ENCODE data around the gene OSBPL10.
A peak's percentile ranks its signal among the peaks of the same experiment; 100 is the strongest.
"Not testable (repeated sequence)": the region's sequence is repeated elsewhere in the genome, so short reads cannot be mapped to it uniquely, and the experiment has no call there.

The OSBPL10 gene

DNA sequence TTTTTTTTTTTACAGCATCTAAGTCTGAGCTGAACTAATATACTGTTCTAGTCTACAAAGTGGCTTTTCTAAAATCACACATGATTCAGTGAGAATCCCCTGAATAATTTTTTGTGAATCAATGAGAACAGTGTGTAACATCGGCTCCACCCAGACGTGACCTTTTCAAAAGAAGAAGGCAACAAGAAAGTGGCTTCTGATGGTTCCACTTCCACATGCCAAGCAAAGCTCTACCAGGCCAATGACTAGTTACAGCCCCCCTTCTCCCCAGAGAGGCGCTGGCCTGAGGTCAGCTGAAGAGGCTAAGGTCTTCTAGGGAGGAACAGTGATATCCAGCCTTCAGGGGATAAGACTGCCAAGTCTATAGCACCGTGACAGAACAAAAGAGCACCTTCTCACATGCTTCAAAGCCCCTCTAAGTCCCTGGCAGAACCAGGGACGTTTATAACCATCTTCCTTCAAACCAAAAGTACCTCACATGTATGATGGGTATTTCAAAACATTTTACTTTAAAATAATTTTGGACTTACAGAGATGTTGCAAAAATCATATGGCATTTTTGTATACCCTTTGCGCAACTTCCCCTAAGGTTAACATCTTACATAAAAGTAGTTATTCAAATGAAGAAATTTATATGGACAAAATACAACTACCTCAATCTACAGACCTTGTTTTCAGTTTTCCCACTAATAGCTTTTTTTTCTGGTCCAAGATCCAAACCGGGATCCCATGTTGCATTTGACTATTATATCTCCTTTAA, 177.9 kb downstream of the OSBPL10 start:
- no peak for DNase-seq

DNA sequence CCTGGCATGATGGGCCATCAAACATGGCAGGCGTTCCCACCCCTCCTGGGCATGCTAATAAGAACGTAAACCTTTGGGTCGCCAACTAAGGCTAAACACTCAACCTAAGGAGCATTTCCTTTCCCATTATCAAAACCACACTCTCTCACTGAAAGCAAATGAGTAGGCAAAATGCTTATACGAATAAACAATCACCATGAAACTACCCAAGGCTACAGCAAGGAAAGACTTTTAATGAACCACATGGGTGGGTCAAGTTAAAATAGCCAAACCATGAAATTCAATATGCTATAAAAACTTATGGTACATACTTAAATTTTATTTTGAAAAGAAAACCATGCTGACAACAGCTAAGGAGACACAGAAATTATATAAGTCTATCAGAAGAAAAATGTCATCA, 180.6 kb downstream of the OSBPL10 start:
- no peak for DNase-seq

DNA sequence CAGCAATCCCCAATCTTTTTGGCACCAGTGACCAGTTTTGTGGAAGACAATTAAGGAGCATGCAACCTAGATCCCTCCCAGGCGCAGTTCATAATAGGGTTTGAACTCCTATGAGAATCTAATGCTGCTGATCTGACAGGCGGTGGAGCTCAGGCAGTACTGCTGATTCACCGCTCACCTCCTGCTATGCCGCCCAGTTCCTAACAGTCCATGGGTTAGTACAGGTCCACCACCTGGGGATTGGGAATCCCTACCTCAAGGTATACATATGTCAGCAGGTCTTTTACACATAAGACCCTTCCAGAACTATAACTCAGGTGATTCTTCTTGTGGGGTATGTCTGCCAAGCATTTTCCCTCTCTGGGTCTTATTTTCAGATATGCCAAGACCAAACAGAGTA, 182.2 kb downstream of the OSBPL10 start:
- no peak for DNase-seq

- no peak for DNase-seq
Observed at GRCh38 chr3:31793821-31794220, 187.2 kb downstream of the OSBPL10 start.

- DNase-seq: no peak
Observed at GRCh38 chr3:31791090-31791430, 190.0 kb downstream of the OSBPL10 start.

- DNase-seq: no peak
Observed at GRCh38 chr3:31790193-31791089, 190.6 kb downstream of the OSBPL10 start.

DNA sequence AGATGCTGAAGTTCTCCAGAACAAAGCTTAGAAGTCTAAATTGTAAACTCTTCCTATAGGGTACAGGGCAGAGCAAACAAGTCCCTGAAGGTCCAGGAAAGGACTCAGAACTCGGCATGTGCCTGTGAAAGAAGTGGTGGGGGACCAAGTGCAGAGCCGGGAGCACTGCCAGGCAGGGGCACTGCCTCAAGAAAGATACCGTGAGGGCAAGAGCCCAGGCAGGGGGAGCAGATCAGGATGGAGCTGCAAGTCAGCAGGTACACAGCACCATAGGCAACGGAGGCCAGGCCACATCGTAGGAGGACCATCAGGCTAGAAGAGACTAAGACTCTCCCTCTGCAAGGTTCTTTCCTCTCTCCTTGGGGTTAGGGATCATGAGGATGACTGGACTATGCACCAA, 191.6 kb downstream of the OSBPL10 start:
- DNase-seq: no peak

DNA sequence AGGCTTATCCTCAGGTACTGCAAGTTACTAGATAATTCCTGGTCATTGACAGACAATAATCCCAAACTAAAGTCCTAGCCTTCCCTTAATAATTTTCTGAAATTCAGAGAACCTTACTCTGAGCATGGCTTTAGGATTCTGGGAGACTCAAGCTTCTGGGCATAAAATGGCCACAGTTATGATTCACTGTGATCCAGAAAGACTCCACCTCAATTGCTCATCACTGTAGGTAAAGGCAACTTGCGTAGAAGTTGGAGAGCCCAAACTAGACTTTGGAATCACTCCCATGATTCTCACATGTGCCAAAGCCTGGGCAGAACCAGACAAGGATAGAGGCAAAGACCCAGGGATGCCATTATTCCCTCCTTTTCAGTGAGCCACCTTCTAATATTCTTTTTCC, 195.3 kb downstream of the OSBPL10 start:
- DNase-seq: no peak

GRCh38 chr3:31785286-31785685, 195.8 kb downstream of the OSBPL10 start:
- no peak for DNase-seq

DNA sequence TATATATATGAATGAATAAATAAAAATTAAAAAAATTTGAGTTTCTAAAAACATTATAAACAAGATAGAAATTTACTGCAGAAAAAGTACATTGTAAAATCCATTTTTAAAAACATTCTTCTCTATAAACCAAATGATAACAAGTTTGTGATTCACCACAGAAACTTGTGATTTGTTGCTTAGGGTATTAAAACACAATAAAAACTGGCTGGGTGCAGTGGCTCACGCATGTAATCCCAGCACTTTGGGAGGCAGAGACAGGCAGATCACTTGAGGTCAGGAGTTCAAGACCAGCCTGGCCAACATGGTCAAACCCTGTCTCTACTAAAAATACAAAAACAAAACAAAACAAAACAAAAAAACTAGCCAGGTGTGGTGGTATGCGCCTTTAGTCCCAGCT, 197.2 kb downstream of the OSBPL10 start:
- not testable (repeated sequence) for DNase-seq

GRCh38 chr3:31782306-31782705, 198.8 kb downstream of the OSBPL10 start:
- not testable (repeated sequence) for DNase-seq

GRCh38 chr3:31779514-31779913, 201.5 kb downstream of the OSBPL10 start:
- no peak for DNase-seq

GRCh38 chr3:31777887-31778286, 203.2 kb downstream of the OSBPL10 start:
- no peak for DNase-seq

DNA sequence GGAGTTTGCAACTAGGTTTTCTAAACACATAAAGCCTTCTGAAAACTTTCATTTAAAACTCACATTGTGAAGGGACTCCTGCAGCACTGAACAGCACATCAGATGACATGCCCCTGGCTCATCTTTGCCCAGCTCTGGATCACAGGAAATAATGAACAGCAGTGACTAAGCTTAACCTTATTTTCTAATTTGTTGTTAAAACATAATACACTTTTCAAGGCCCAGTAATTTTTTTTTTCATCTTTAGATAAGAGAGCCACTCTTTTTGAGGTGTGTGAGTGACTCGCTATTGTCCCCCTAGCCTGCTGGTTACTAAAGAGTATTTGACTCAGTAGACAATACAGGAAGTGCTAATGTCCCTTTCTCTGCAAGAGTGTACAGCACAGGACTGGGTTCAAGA, 204.0 kb downstream of the OSBPL10 start:
- DNase-seq: no peak

DNA sequence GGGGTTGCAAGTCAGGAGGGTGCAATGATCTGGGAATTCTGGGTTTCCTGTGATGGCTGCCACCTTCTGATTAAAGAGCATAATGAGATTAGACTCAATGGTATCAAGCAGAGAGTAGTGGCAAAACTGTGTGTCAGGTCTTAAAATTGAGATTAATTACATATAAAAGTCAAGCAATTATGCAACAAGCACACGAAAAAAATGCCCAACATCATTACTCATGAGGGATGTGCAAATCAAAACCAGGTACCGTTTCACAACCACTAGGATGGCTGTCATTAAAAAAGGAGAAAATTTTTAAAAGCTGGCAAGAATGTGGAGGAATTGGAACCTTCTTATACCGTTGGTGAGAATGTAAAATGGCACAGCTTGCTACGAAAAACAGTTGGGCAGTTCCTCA, 205.0 kb downstream of the OSBPL10 start:
- DNase-seq: no peak

DNA sequence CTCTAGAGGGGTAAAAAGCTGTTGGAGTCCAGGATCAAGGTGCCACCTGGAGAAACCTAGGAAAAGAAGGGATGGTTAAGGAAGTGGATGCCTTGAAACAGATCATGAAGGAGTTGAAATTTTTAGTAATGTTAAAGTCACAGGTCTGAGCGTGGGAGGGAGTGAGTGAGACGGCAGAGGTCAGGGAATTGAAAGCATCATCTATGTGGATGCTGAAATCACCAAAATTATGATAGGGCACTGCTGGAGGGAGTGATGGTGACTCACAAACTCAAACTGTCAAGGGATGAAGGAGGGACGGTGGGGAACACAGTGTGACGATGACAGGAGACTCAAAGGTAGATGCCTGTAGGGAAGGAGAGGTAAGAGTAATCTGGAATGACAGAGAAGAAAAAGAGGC, 205.7 kb downstream of the OSBPL10 start:
- no peak for DNase-seq

DNA sequence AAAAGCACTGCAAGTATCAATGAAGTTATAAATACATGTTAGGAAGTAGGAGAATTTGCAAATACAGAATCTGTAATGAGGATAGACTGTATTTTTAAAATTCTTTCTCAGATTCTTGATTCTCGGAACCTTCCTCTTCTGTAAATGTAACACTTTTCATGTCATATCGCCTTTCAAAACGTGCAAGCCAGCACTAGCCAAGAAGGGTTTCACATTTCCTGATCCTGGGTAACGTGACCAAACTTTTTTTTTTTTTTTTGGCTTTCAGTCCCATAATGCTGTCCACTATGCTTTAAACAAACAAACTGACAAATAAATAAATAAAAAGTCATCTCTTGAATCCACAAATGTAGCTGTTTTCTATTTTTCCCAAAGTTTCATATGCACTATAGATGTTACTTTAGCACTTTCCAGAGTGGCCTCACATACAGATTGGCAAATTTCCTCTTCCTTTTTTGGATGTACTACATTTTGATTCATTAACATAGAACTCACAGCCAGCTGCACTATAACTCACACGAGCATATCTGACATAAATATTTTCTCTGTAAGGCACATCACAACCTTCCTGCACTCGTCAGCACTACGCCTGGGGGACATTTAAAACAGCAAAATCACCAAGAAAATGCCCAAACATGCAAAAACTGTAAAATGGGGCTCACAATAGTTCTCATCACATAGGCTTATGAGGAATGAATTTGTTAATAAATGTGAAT, 208.1 kb downstream of the OSBPL10 start:
- DNase-seq: no peak

- DNase-seq: no peak
Observed at GRCh38 chr3:31772272-31772671, 208.8 kb downstream of the OSBPL10 start.

- no peak for DNase-seq
Observed at GRCh38 chr3:31770822-31771326, 210.2 kb downstream of the OSBPL10 start.

GRCh38 chr3:31768479-31769125, 212.5 kb downstream of the OSBPL10 start:
- peak; percentile 34 for DNase-seq

DNA sequence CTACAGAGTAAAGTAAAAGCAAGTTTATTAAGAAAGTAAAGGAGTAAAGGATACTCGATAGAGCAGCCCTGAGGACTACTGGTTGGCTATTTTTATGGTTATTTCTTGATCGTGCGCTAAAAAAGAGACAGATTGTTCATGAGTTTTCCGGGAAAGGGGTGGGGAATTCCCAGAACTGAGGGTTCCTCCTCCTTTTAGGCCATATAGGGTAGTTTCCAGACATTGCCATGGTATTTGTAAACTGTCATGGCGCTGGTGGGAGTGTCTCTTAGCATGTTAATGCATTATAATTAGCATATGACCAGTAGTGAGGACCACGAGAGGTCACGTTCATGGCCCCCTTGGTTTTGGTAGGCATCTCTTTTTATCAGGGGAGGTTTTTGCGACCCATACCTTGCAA, 213.1 kb downstream of the OSBPL10 start:
- DNase-seq: no peak

GRCh38 chr3:31766669-31767068, 214.4 kb downstream of the OSBPL10 start:
- DNase-seq: no peak

GRCh38 chr3:31765871-31766270, 215.2 kb downstream of the OSBPL10 start:
- DNase-seq: no peak
